ENCODE results near the gene HDGFL2. TPM values are rescaled to one million over a fixed set of nuclear protein-coding genes. Genes with fewer than 3 reads are reported as not detected.
"Not testable (repeated sequence)": the region's sequence is repeated elsewhere in the genome, so short reads cannot be mapped to it uniquely, and the experiment has no call there.

The HDGFL2 gene
- total RNA-seq, 1 experiment from 2014 or later: 108 TPM

DNA sequence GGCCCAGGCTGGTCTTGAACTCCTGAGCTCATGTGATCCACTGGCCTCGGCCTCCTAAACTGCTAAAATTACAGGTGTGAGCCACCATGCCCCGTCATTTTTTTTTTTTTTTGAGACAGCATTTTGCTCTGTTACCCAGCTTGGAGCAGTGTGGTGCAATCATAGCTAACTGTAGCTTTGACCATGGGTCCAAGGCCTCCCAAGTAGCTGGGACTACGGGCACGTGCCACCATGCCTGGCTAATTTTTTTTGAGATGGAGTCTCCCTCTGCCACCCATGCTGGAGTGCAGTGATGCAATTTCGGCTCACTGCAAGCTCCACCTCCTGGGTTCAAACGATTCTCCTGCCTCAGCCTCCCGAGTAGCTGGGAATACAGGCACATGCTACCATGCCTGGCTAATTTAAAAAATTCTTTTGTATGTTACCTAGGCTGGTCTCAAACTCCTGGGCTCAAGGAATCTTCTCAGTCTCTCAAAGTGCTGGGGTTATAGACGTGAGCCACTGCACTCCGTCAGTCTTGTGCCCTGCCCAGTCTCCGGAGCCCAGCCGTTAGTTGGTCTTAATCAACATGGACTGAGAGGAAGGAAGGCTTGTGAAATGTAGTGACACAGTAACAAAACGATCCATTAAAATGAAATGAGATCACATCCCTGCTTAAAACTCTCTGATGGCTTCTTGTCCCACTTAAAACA is 69.2 kb downstream of the HDGFL2 start:
- Mint-ChIP-seq H3K9me3 (peaks cover 0 to 4% of the 10 kb centered on the region in 2 experiments; a peak in 2 of 5 replicates), H3K27me3 (ENCODE audit: low read depth) (peaks cover 23% of the 10 kb centered on the region), H3K4me3 (no peak overlapping the region; a peak in 1 of 5 replicates), H3K27ac (peak overlapping the region in 1 of 3 experiments; percentile 28; a peak in 1 of 7 replicates), H3K36me3 (ENCODE audit: insufficient read depth in 1 of 3, low read depth in 3 of 3) (peaks cover 0 to 5% (median 0%) of the 10 kb centered on the region in 3 experiments; a peak in 3 of 7 replicates), H3K4me1 (peaks cover 6 to 9% of the 10 kb centered on the region in 2 experiments)
- no peak overlapping the region for H2AK5ac ChIP-seq (ENCODE audit: insufficient read length, low read length)
- H3K4me1 ChIP-seq (ENCODE audit: insufficient read depth, low read length): no peaks in the 10 kb centered on the region
- H3K4ac ChIP-seq (ENCODE audit: low read depth, low read length): no peak overlapping the region
- no peaks in the 10 kb centered on the region for H3K79me2 ChIP-seq (ENCODE audit: insufficient read depth, low read length)
- H3K79me1 ChIP-seq (ENCODE audit: insufficient read depth, low read depth, low read length, poor library complexity, severe bottlenecking): no peaks in the 10 kb centered on the region
- H2AFZ ChIP-seq (ENCODE audit: low read length): no peak overlapping the region
- H4K20me1 ChIP-seq (ENCODE audit: control insufficient read depth, insufficient read depth, insufficient read length): no peaks in the 10 kb centered on the region
- no peak overlapping the region for H3K27ac ChIP-seq (ENCODE audit: insufficient read length, low read depth, low read length)
- H3K9me3 ChIP-seq (ENCODE audit: control insufficient read depth, low read depth, low read length): no peaks in the 10 kb centered on the region
- no peaks in the 10 kb centered on the region for H3K27me3 ChIP-seq (ENCODE audit: insufficient read depth, low read length)
- H2BK20ac ChIP-seq (ENCODE audit: low read depth, low read length, poor library complexity, severe bottlenecking): no peak overlapping the region
- no peak overlapping the region for H3K14ac ChIP-seq (ENCODE audit: insufficient read depth, low read length)
- no CpG with 5 or more reads among the region's 12 CpGs for WGBS (ENCODE audit: extremely low coverage, insufficient read length, low lambda C conversion rate)
- no peak overlapping the region for H3K18ac ChIP-seq (ENCODE audit: insufficient read length, low read depth, low read length)
- no peak overlapping the region for H4K91ac ChIP-seq (ENCODE audit: insufficient read length, low read depth, low read length)
- H4K8ac ChIP-seq (replicated peaks; ENCODE audit: insufficient read length, low read depth, low read length): no peak overlapping the region
- no peak overlapping the region for H2BK15ac ChIP-seq (ENCODE audit: low read depth, low read length)
- no peaks in the 10 kb centered on the region for H3K23me2 ChIP-seq (ENCODE audit: insufficient read length, low read depth, low read length, poor library complexity, severe bottlenecking)
- no peak overlapping the region for H4K5ac ChIP-seq (ENCODE audit: insufficient read length, low read depth, low read length)
- no peak for DNase-seq
- H2BK12ac ChIP-seq (ENCODE audit: insufficient read length, low read depth, low read length): no peak overlapping the region
- no peak overlapping the region for H2BK120ac ChIP-seq (ENCODE audit: low read depth, low read length, poor library complexity, severe bottlenecking)
- H3K56ac ChIP-seq (ENCODE audit: insufficient read length, low read depth, low read length): no peak overlapping the region
- H2BK5ac ChIP-seq (ENCODE audit: insufficient read length, low read length): no peak overlapping the region
- H3K23ac ChIP-seq (ENCODE audit: insufficient read length, low read depth, low read length): no peak overlapping the region
- H3T11ph ChIP-seq (ENCODE audit: low read length): no peak overlapping the region
- H3K9ac ChIP-seq (ENCODE audit: extremely low read depth, insufficient read length, low read length): no peak overlapping the region
- no peak overlapping the region for H3K4me2 ChIP-seq (ENCODE audit: insufficient read depth, insufficient read length, low read length)
- TF ChIP-seq, protein P1, sequence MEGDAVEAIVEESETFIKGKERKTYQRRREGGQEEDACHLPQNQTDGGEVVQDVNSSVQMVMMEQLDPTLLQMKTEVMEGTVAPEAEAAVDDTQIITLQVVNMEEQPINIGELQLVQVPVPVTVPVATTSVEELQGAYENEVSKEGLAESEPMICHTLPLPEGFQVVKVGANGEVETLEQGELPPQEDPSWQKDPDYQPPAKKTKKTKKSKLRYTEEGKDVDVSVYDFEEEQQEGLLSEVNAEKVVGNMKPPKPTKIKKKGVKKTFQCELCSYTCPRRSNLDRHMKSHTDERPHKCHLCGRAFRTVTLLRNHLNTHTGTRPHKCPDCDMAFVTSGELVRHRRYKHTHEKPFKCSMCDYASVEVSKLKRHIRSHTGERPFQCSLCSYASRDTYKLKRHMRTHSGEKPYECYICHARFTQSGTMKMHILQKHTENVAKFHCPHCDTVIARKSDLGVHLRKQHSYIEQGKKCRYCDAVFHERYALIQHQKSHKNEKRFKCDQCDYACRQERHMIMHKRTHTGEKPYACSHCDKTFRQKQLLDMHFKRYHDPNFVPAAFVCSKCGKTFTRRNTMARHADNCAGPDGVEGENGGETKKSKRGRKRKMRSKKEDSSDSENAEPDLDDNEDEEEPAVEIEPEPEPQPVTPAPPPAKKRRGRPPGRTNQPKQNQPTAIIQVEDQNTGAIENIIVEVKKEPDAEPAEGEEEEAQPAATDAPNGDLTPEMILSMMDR (conservative IDR thresholded peaks at IDR 0.05): no peak

DNA sequence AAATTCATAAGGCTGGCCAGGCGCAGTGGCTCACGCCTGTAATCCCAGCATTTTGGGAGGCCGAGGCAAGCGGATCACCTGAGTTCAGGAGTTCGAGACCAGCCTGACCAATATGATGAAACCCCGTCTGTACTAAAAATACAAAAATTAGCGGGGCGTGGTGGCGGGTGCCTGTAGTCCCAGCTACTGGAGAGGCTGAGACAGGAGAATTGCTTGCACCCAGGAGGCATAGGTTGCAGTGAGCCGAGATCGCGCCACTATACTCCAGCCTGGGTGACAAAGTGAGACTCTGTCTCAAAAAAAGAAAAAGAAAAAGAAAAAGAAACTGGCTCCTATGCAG is 69.7 kb downstream of the HDGFL2 start:
- H4K8ac ChIP-seq (replicated peaks; ENCODE audit: insufficient read length, low read depth, low read length); H3K23ac ChIP-seq (ENCODE audit: insufficient read length, low read depth, low read length); H3K36me3 Mint-ChIP-seq (ENCODE audit: insufficient read depth in 1 of 3, low read depth in 3 of 3); H3K4me1 ChIP-seq (ENCODE audit: insufficient read depth, low read length); H3T11ph ChIP-seq (ENCODE audit: low read length); H2BK20ac ChIP-seq (ENCODE audit: low read depth, low read length, poor library complexity, severe bottlenecking); H2AFZ ChIP-seq (ENCODE audit: low read length); H4K5ac ChIP-seq (ENCODE audit: insufficient read length, low read depth, low read length); H4K20me1 ChIP-seq (ENCODE audit: control insufficient read depth, insufficient read depth, insufficient read length); H3K27me3 ChIP-seq (ENCODE audit: insufficient read depth, low read length); H4K91ac ChIP-seq (ENCODE audit: insufficient read length, low read depth, low read length); DNase-seq; H3K9me3 Mint-ChIP-seq; H3K4me3 Mint-ChIP-seq; H2BK15ac ChIP-seq (ENCODE audit: low read depth, low read length); H3K9ac ChIP-seq (ENCODE audit: extremely low read depth, insufficient read length, low read length); H2BK5ac ChIP-seq (ENCODE audit: insufficient read length, low read length); H3K79me2 ChIP-seq (ENCODE audit: insufficient read depth, low read length); H2BK120ac ChIP-seq (ENCODE audit: low read depth, low read length, poor library complexity, severe bottlenecking); H3K14ac ChIP-seq (ENCODE audit: insufficient read depth, low read length); H3K4me2 ChIP-seq (ENCODE audit: insufficient read depth, insufficient read length, low read length); H3K18ac ChIP-seq (ENCODE audit: insufficient read length, low read depth, low read length); H3K79me1 ChIP-seq (ENCODE audit: insufficient read depth, low read depth, low read length, poor library complexity, severe bottlenecking); H3K4me1 Mint-ChIP-seq; H3K9me3 ChIP-seq (ENCODE audit: control insufficient read depth, low read depth, low read length); H2AK5ac ChIP-seq (ENCODE audit: insufficient read length, low read length); H3K4ac ChIP-seq (ENCODE audit: low read depth, low read length); H2BK12ac ChIP-seq (ENCODE audit: insufficient read length, low read depth, low read length); H3K27ac ChIP-seq (ENCODE audit: insufficient read length, low read depth, low read length); H3K56ac ChIP-seq (ENCODE audit: insufficient read length, low read depth, low read length); H3K23me2 ChIP-seq (ENCODE audit: insufficient read length, low read depth, low read length, poor library complexity, severe bottlenecking): not testable (repeated sequence)
- no CpG with 5 or more reads among the region's 12 CpGs for WGBS (ENCODE audit: extremely low coverage, insufficient read length, low lambda C conversion rate)
- H3K27ac Mint-ChIP-seq: peak overlapping the region in 1 of 3 experiments; percentile 28; a peak in 1 of 7 replicates
- peaks cover 20% of the 10 kb centered on the region for H3K27me3 Mint-ChIP-seq (ENCODE audit: low read depth)

All from H9 (cell line).